Esophagus squamous epithelium (tissue), 4 donors: ENCODE results near the gene ANXA2.

Experiments
- CTCF ChIP-seq, 6 experiments: fragments of 450-650 bp in 4 of 6; fragments of 200-600 bp in 2 of 6; sonication (generic) in 2 of 6; IDR thresholded peaks; one replicate each; pipeline ENCODE4 v1.5.1; 2016 to 2019; ENCODE audit warnings: antibody characterized with exemption in 6 of 6, mild to moderate bottlenecking in 4 of 6, moderate library complexity in 4 of 6
- POLR2A ChIP-seq, 4 donors: fragments of 450-650 bp; IDR thresholded peaks; one replicate each; pipeline ENCODE4 v1.6.1; 2017; ENCODE audit warnings: antibody characterized with exemption in 4 of 4, mild to moderate bottlenecking in 4 of 4, moderate library complexity in 3 of 4

GRCh38 chr15:60349589-60349988, 48.2 kb downstream of the ANXA2 start:
- no peak for TF ChIP-seq CTCF (IDR thresholded peaks at IDR 0.05)
- TF ChIP-seq POLR2A (IDR thresholded peaks at IDR 0.05) = no peak
